ENCODE results near the gene FXYD5.
A peak's percentile ranks its signal among the peaks of the same experiment; 100 is the strongest.
"Not testable (repeated sequence)": the region's sequence is repeated elsewhere in the genome, so short reads cannot be mapped to it uniquely, and the experiment has no call there.

FXYD5 gene

GRCh38 chr19:35120492-35120891, 34.0 kb upstream of the FXYD5 start:
- DNase-seq (ENCODE audit: low read depth): no peak

- DNase-seq (ENCODE audit: low read depth): no peak
These were observed 33.6 kb upstream of the FXYD5 start for GRCh38 chr19:35120898-35121297.

GRCh38 chr19:35122687-35123551, 31.6 kb upstream of the FXYD5 start:
- no peak for DNase-seq (ENCODE audit: low read depth)

GRCh38 chr19:35123573-35123972, 31.0 kb upstream of the FXYD5 start:
- no peak for DNase-seq (ENCODE audit: low read depth)

- DNase-seq (ENCODE audit: low read depth): peak; percentile 69
These were observed 30.2 kb upstream of the FXYD5 start for GRCh38 chr19:35124098-35125060.

- no peak for DNase-seq (ENCODE audit: low read depth)
These were observed 29.2 kb upstream of the FXYD5 start for GRCh38 chr19:35125270-35125717.

- no peak for DNase-seq (ENCODE audit: low read depth)
These were observed 28.5 kb upstream of the FXYD5 start for GRCh38 chr19:35125749-35126623.

GRCh38 chr19:35126624-35126959, 27.9 kb upstream of the FXYD5 start:
- DNase-seq (ENCODE audit: low read depth): no peak

- no peak for DNase-seq (ENCODE audit: low read depth)
These were observed 26.7 kb upstream of the FXYD5 start for GRCh38 chr19:35127871-35128270.

- DNase-seq (ENCODE audit: low read depth): no peak
These were observed 26.0 kb upstream of the FXYD5 start for GRCh38 chr19:35128398-35129057.

- not testable (repeated sequence) for DNase-seq (ENCODE audit: low read depth)
These were observed 24.7 kb upstream of the FXYD5 start for GRCh38 chr19:35129724-35130274.

- DNase-seq (ENCODE audit: low read depth): no peak
These were observed 23.5 kb upstream of the FXYD5 start for GRCh38 chr19:35130761-35131720.

- no peak for DNase-seq (ENCODE audit: low read depth)
These were observed 22.3 kb upstream of the FXYD5 start for GRCh38 chr19:35132254-35132653.

- no peak for DNase-seq (ENCODE audit: low read depth)
These were observed 20.7 kb upstream of the FXYD5 start for GRCh38 chr19:35133826-35134225.

- no peak for DNase-seq (ENCODE audit: low read depth)
These were observed 19.8 kb upstream of the FXYD5 start, which contains the start of gene LGI4 for GRCh38 chr19:35134601-35135242. Gene LGI4, minus strand, starts transcription at chr19:35135059. Its CDS starts 379 bp downstream, at chr19:35134680.

GRCh38 chr19:35135389-35135909, 19.1 kb upstream of the FXYD5 start:
- DNase-seq (ENCODE audit: low read depth): peak; percentile 46

GRCh38 chr19:35136231-35136630, 18.3 kb upstream of the FXYD5 start:
- DNase-seq (ENCODE audit: low read depth): no peak

GRCh38 chr19:35136977-35137702, 17.4 kb upstream of the FXYD5 start:
- no peak for DNase-seq (ENCODE audit: low read depth)

All from activated gamma-delta T cell treated with anti-CD3 and anti-CD28 coated beads, Interleukin-2, amount 50 U/mL, for 16 hours (primary cell).